Karpas-422 (cell line): ENCODE measurements around the gene TNFSF15. TPM values are rescaled to one million over a fixed set of nuclear protein-coding genes. Genes with fewer than 3 reads are reported as not detected.

ENCODE experiments used
- DNase-seq: peaks from one replicate; pipeline ENCODE4 v3.0.0-alpha.2; 2015
- H2AFZ ChIP-seq: fragments of 200-600 bp; sonication (generic); 2 replicates; pipeline ENCODE4 v1.6.1; 2014; ENCODE audit warnings: antibody characterized with exemption, low read length, mixed read lengths
- H3K27ac ChIP-seq: fragments of 200-600 bp; sonication (generic); 2 replicates; pipeline ENCODE4 v1.5.1; 2014; ENCODE audit warnings: mild to moderate bottlenecking, low read length, moderate library complexity
- H3K27me3 ChIP-seq: fragments of 200-600 bp; sonication (generic); 2 replicates; pipeline ENCODE4 v1.6.1; 2014; ENCODE audit warnings: low read length, mixed read lengths
- H3K36me3 ChIP-seq: fragments of 200-600 bp; sonication (generic); 2 replicates; pipeline ENCODE4 v1.6.1; 2014; ENCODE audit warnings: low read length, mixed read lengths; ENCODE audit not compliant: insufficient read depth
- H3K4me1 ChIP-seq: fragments of 200-600 bp; sonication (generic); 2 replicates; pipeline ENCODE4 v1.6.1; 2014; ENCODE audit warnings: mild to moderate bottlenecking, low read length, mixed read lengths
- H3K4me2 ChIP-seq: fragments of 200-600 bp; sonication (generic); 2 replicates; pipeline ENCODE4 v1.6.1; 2014; ENCODE audit warnings: low read length, low read depth, mild to moderate bottlenecking; ENCODE audit not compliant: poor library complexity, severe bottlenecking
- H3K4me3 ChIP-seq: fragments of 200-600 bp; sonication (generic); 2 replicates; pipeline ENCODE4 v1.5.1; 2014; ENCODE audit warnings: mild to moderate bottlenecking, antibody characterized with exemption, low read length, mixed read lengths
- H3K79me2 ChIP-seq: fragments of 200-600 bp; sonication (generic); 2 replicates; pipeline ENCODE4 v1.6.1; 2014; ENCODE audit warnings: mild to moderate bottlenecking, low read length, mixed read lengths
- H3K9ac ChIP-seq: fragments of 200-600 bp; sonication (generic); 2 replicates; pipeline ENCODE4 v1.6.0; 2014; ENCODE audit warnings: low read length
- H3K9me2 ChIP-seq: fragments of 200-600 bp; sonication (generic), shearing (Covaris generic); replicated peaks from 2 replicates; pipeline ENCODE4 v1.6.0; 2014; ENCODE audit warnings: mild to moderate bottlenecking, low read length, moderate library complexity; ENCODE audit not compliant: insufficient read depth
- H3K9me3 ChIP-seq: fragments of 300-700, 200-600 bp; sonication (generic); 2 replicates; pipeline ENCODE4 v1.6.1; 2014; ENCODE audit warnings: low read length, mixed read lengths
- H4K20me1 ChIP-seq: fragments of 200-600 bp; sonication (generic); 2 replicates; pipeline ENCODE4 v1.6.1; 2014; ENCODE audit warnings: mild to moderate bottlenecking, antibody characterized with exemption, low read length, low read depth; ENCODE audit not compliant: insufficient read depth
- total RNA-seq: library from RNA; depleted of rRNA; stranded (reverse); fragments of >200 nt; shearing (Covaris generic); gene quantifications from 2 replicates; pipeline ENCODE4 v1.2.3, GENCODE V29; 2014; ENCODE audit warnings: low replicate concordance

TNFSF15 gene
- total RNA-seq, 1 experiment from 2014 or later: 32.5 TPM

GRCh38 chr9:114803479-114804265, 2.2 kb downstream of the TNFSF15 start:
- Histone ChIP-seq H3K9me2 (no peaks in the 10 kb centered on the region), H3K4me1 (peaks cover 82% of the 10 kb centered on the region), H3K4me3 (peak overlapping the region; percentile 93), H3K9me3 (no peaks in the 10 kb centered on the region), H3K9ac (peak overlapping the region; percentile 95), H3K79me2 (peaks cover 31% of the 10 kb centered on the region), H3K27me3 (no peaks in the 10 kb centered on the region), H3K4me2 (peak overlapping the region; percentile 87), H3K36me3 (peaks cover 42% of the 10 kb centered on the region), H4K20me1 (peaks cover 9% of the 10 kb centered on the region; the same call in 1 of the 2 replicates), H3K27ac (peak overlapping the region; percentile 99), H2AFZ (no peak overlapping the region)
- no peak for DNase-seq

- Histone ChIP-seq H3K27ac (peak overlapping the region; percentile 39; the same call in 1 of the 2 replicates), H3K4me1 (peaks cover 63% of the 10 kb centered on the region), H4K20me1 (peaks cover 8% of the 10 kb centered on the region; the same call in 1 of the 2 replicates), H2AFZ (no peak overlapping the region), H3K9me2 (no peaks in the 10 kb centered on the region), H3K4me2 (no peak overlapping the region), H3K9ac (no peak overlapping the region), H3K79me2 (peaks cover 21% of the 10 kb centered on the region), H3K4me3 (no peak overlapping the region), H3K36me3 (peaks cover 53% of the 10 kb centered on the region), H3K9me3 (no peaks in the 10 kb centered on the region), H3K27me3 (no peaks in the 10 kb centered on the region)
- DNase-seq: no peak
Observed at GRCh38 chr9:114799925-114800324, 5.9 kb downstream of the TNFSF15 start.

- no peak overlapping the region for H2AFZ ChIP-seq
- DNase-seq: peak; percentile 37
- H3K9me2 ChIP-seq: no peaks in the 10 kb centered on the region
Observed at GRCh38 chr9:114799441-114799840, 6.4 kb downstream of the TNFSF15 start.

GRCh38 chr9:114798780-114799427, 6.9 kb downstream of the TNFSF15 start:
- Histone ChIP-seq H3K9ac (no peak overlapping the region), H3K27me3 (no peaks in the 10 kb centered on the region), H3K79me2 (peaks cover 11% of the 10 kb centered on the region), H3K36me3 (peaks cover 51% of the 10 kb centered on the region), H3K27ac (peak overlapping the region; percentile 41), H3K9me2 (no peaks in the 10 kb centered on the region), H2AFZ (no peak overlapping the region), H3K4me3 (no peak overlapping the region), H3K9me3 (no peaks in the 10 kb centered on the region), H4K20me1 (no peaks in the 10 kb centered on the region), H3K4me1 (peaks cover 61% of the 10 kb centered on the region), H3K4me2 (no peak overlapping the region)
- DNase-seq: peak; percentile 36

More at GRCh38 chr9:114799441-114799840, 6.4 kb downstream of the TNFSF15 start:
- no peak overlapping the region for H3K4me3 ChIP-seq
- peaks cover 5% of the 10 kb centered on the region; the same call in 1 of the 2 replicates for H4K20me1 ChIP-seq
- H3K9ac ChIP-seq: no peak overlapping the region
- peaks cover 51% of the 10 kb centered on the region for H3K36me3 ChIP-seq
- H3K27me3 ChIP-seq: no peaks in the 10 kb centered on the region
- H3K27ac ChIP-seq: peak overlapping the region; percentile 41; the same call in 1 of the 2 replicates
- peaks cover 61% of the 10 kb centered on the region for H3K4me1 ChIP-seq
- no peaks in the 10 kb centered on the region for H3K9me3 ChIP-seq
- H3K79me2 ChIP-seq: peaks cover 16% of the 10 kb centered on the region
- no peak overlapping the region for H3K4me2 ChIP-seq

- peaks cover 51% of the 10 kb centered on the region for H3K36me3 ChIP-seq
- H3K4me3 ChIP-seq: no peak overlapping the region
- peaks cover 61% of the 10 kb centered on the region for H3K4me1 ChIP-seq
- no peaks in the 10 kb centered on the region for H4K20me1 ChIP-seq
- H3K27ac ChIP-seq: peak overlapping the region; percentile 41
- H3K4me2 ChIP-seq: no peak overlapping the region
- peaks cover 3% of the 10 kb centered on the region for H3K79me2 ChIP-seq
- no peak for DNase-seq
- H3K9me2 ChIP-seq: no peaks in the 10 kb centered on the region
- H3K9ac ChIP-seq: no peak overlapping the region
- H3K9me3 ChIP-seq: no peaks in the 10 kb centered on the region
- H3K27me3 ChIP-seq: no peaks in the 10 kb centered on the region
- H2AFZ ChIP-seq: no peak overlapping the region
Observed at GRCh38 chr9:114798101-114798500, 7.7 kb downstream of the TNFSF15 start.

GRCh38 chr9:114792396-114792795, 13.4 kb downstream of the TNFSF15 start:
- peaks cover 78% of the 10 kb centered on the region for H3K36me3 ChIP-seq
- no peak overlapping the region for H3K4me2 ChIP-seq
- no peaks in the 10 kb centered on the region for H3K79me2 ChIP-seq
- H3K9me3 ChIP-seq: no peaks in the 10 kb centered on the region
- no peak overlapping the region for H3K27ac ChIP-seq
- H3K9me2 ChIP-seq: no peaks in the 10 kb centered on the region
- H3K4me3 ChIP-seq: no peak overlapping the region
- H4K20me1 ChIP-seq: no peaks in the 10 kb centered on the region
- H2AFZ ChIP-seq: no peak overlapping the region
- peaks cover 80% of the 10 kb centered on the region for H3K4me1 ChIP-seq
- H3K9ac ChIP-seq: no peak overlapping the region
- no peaks in the 10 kb centered on the region for H3K27me3 ChIP-seq
- no peak for DNase-seq

- Histone ChIP-seq H3K79me2 (no peaks in the 10 kb centered on the region), H3K9me2 (no peaks in the 10 kb centered on the region), H3K9ac (no peak overlapping the region), H3K4me2 (no peak overlapping the region), H3K4me1 (peaks cover 83% of the 10 kb centered on the region), H3K36me3 (peaks cover 78% of the 10 kb centered on the region), H3K9me3 (no peaks in the 10 kb centered on the region), H2AFZ (no peak overlapping the region), H4K20me1 (no peaks in the 10 kb centered on the region), H3K4me3 (no peak overlapping the region), H3K27me3 (no peaks in the 10 kb centered on the region), H3K27ac (peak overlapping the region; percentile 16; the same call in 1 of the 2 replicates)
- no peak for DNase-seq
Observed at GRCh38 chr9:114791736-114792135, 14.1 kb downstream of the TNFSF15 start.

GRCh38 chr9:114791312-114791711, 14.5 kb downstream of the TNFSF15 start:
- Histone ChIP-seq H3K9me3 (no peaks in the 10 kb centered on the region), H3K9me2 (no peaks in the 10 kb centered on the region), H3K27me3 (no peaks in the 10 kb centered on the region), H3K9ac (no peak overlapping the region), H2AFZ (no peak overlapping the region), H3K79me2 (no peaks in the 10 kb centered on the region), H3K4me3 (no peak overlapping the region), H3K4me2 (no peak overlapping the region), H3K36me3 (peaks cover 74% of the 10 kb centered on the region), H3K4me1 (peaks cover 84% of the 10 kb centered on the region), H4K20me1 (no peaks in the 10 kb centered on the region), H3K27ac (peak overlapping the region; percentile 16; the same call in 1 of the 2 replicates)
- DNase-seq: no peak
